A673 (cell line): ENCODE data around the gene ZFP62.

Experiments
- CTCF ChIP-seq: fragments of 300-800, 200-600 bp; sonication (generic); conservative IDR thresholded peaks from 2 replicates; pipeline ENCODE4 v1.5.1; 2017; ENCODE audit warnings: low read depth, mild to moderate bottlenecking, antibody characterized with exemption, low read length, moderate library complexity, mixed read lengths
- EZH2 ChIP-seq: fragments of 200-600 bp; sonication (generic); IDR thresholded peaks from 2 replicates; pipeline ENCODE4 v1.6.1; 2017; ENCODE audit warnings: borderline replicate concordance, low read depth, mild to moderate bottlenecking, mixed read lengths, antibody characterized with exemption, low read length; ENCODE audit not compliant: poor library complexity, severe bottlenecking

- no peak for TF ChIP-seq CTCF
- TF ChIP-seq EZH2 = no peak
Measured at GRCh38 chr5:180908998-180909731, 48.1 kb upstream of the ZFP62 start.
